AG10803 (cell line): ENCODE measurements around the gene SMYD3.

Experiments
- DNase-seq: peaks from one replicate; pipeline ENCODE4 v3.0.0; 2010; ENCODE audit warnings: low read depth
- H3K4me3 ChIP-seq: 2 replicates; pipeline ENCODE4 v1.5.1; 2011; ENCODE audit warnings: mild to moderate bottlenecking, low read length, control low read depth
- TF ChIP-seq, protein P1 (sequence below): conservative IDR thresholded peaks from 2 replicates; pipeline ENCODE4 v1.5.1; 2011; ENCODE audit warnings: mild to moderate bottlenecking, low read length, control low read depth, inconsistent platforms

The SMYD3 gene

DNA sequence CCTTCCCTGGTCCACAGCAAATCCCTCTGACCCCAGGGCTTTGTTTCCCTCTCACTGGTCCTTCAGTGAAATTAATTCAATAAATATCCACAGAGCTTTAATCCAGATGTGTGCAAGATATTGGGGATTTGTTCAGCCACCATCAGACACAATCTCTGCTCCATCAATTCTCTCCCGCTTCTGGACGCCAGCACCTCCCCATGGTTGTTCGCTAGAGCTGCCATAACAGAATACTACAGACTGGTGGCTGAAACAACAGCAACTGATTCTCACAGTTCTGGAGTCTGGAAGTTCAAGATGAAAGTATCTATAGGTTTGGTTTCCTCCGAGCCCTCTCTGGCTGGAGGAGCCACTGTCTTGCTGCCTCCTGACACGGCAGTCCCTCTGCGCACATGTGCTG lies 303.9 kb downstream of the SMYD3 start:
- TF ChIP-seq, protein P1, sequence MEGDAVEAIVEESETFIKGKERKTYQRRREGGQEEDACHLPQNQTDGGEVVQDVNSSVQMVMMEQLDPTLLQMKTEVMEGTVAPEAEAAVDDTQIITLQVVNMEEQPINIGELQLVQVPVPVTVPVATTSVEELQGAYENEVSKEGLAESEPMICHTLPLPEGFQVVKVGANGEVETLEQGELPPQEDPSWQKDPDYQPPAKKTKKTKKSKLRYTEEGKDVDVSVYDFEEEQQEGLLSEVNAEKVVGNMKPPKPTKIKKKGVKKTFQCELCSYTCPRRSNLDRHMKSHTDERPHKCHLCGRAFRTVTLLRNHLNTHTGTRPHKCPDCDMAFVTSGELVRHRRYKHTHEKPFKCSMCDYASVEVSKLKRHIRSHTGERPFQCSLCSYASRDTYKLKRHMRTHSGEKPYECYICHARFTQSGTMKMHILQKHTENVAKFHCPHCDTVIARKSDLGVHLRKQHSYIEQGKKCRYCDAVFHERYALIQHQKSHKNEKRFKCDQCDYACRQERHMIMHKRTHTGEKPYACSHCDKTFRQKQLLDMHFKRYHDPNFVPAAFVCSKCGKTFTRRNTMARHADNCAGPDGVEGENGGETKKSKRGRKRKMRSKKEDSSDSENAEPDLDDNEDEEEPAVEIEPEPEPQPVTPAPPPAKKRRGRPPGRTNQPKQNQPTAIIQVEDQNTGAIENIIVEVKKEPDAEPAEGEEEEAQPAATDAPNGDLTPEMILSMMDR = no peak
- no peak overlapping the region for H3K4me3 ChIP-seq
- DNase-seq = no peak

DNA sequence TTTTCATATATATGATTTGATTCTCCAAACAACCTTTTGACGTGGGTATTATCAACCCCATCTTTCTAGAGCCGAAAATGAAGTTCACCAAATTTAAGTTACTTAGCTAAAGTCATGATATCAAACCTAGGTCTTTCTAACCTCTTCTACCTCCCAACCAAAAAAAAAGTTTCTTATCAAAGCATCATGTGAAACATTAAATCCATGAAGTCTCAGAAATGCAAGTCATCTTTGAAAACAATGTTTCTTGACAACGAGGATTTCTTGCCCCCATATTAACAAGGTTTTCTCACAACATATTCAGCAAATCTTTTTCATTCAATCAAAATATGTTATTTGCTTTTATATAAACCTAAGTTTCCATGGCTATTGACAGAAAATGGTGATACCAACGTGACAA lies 306.3 kb downstream of the SMYD3 start:
- no peak for DNase-seq
- TF ChIP-seq, protein P1 = no peak
- no peak overlapping the region for H3K4me3 ChIP-seq

GRCh38 chr1:246200225-246200624 lies 306.9 kb downstream of the SMYD3 start:
- TF ChIP-seq, protein P1 = no peak
- H3K4me3 ChIP-seq = no peak overlapping the region
- no peak for DNase-seq

GRCh38 chr1:246199086-246199645 lies 307.9 kb downstream of the SMYD3 start:
- no peak overlapping the region for H3K4me3 ChIP-seq
- TF ChIP-seq, protein P1 = no peak
- no peak for DNase-seq

DNA sequence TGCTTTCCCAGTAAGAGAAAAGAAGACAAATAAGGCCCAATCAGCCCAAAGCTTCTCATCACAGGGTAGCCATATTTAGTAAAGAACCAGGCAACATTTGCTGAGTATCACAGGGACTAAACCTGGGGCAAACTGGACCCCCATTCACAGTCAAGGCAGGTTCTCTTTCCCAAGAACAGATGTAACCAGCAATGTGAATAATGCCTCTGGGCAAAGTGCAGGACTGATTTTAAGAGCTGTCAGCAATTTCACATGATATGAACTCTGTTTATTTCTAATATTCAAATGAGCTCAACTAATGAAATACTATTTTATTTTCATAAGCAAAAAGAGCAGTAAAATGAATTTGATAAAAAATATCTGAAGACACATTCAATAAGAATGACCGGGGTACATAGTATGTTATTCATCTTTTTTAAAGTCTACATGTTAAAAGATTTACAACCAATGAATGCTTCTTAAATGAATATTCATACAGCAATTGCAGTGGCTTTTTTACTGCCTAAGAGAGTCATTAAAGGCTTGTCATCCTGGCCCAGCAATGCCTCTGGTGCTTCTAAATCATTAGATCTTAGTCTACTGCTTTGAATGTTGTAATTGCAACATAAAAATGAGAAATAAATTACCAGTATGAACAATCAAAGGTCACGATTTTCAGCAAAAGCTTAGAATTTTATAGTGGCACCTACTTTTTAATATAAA lies 308.8 kb downstream of the SMYD3 start:
- H3K4me3 ChIP-seq = no peak overlapping the region
- TF ChIP-seq, protein P1 = no peak
- peak; percentile 52 for DNase-seq

DNA sequence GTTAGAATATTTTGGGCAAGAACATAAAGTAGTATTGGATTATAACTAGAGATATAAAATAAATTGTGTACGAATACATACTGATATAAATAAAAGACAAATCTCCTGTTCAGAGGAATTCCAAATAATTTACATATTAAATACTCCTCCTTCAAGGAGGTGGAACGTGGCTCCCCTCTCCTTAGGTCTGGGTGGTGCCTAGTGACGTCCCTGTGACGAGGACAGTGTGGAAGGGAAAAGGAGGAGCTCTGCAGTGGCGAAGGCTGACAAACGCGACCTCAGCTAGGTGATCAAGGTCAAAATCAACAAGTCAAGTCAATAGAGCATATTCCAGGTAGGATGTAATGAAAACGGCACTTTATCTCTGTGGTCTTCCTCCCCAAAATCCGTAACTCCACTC lies 310.0 kb downstream of the SMYD3 start:
- TF ChIP-seq, protein P1 = no peak
- DNase-seq = no peak
- H3K4me3 ChIP-seq = no peak overlapping the region

DNA sequence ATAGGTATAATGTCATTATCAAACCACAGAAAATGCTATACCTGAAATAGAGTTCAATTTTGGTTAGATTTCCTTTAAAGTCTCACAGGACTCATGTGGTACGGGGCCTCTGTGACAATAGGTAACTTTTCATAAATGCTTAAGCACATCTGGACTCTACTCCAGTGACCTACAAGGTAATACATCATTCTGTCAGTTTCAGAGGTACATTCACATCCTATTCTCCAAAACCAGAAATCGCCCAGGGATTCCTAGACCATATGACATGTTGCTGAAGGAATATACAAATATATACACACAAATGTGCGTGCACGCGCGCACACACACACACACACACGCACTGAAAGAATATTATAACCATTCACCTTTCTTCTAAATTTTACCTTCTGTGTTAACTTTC lies 311.8 kb downstream of the SMYD3 start:
- DNase-seq = no peak
- no peak overlapping the region for H3K4me3 ChIP-seq
- TF ChIP-seq, protein P1 = no peak
